ENCODE data around the gene RAB40C. TPM values are rescaled to one million over a fixed set of nuclear protein-coding genes. Genes with fewer than 3 reads are reported as not detected.

Gene RAB40C
- total RNA-seq, 2 donors from 2014 or later = 11.1 to 13.5 TPM

- Histone ChIP-seq H3K27me3 (no peaks in the 10 kb centered on the region), H3K4me1 (peaks cover 0 to 20% of the 10 kb centered on the region in 2 donors), H3K9me3 (no peaks in the 10 kb centered on the region), H3K27ac (no peak overlapping the region), H3K4me3 (no peak overlapping the region), H3K36me3 (no peaks in the 10 kb centered on the region)
- DNase-seq (ENCODE audit: low spot score) = no peak
- TF ChIP-seq CTCF (IDR thresholded peaks at IDR 0.05) = no peak
These were observed 16.8 kb upstream of the RAB40C start for GRCh38 chr16:572865-573650.

GRCh38 chr16:574021-574760 is 15.7 kb upstream of the RAB40C start:
- H3K4me3 ChIP-seq = no peak overlapping the region
- no peaks in the 10 kb centered on the region for H3K9me3 ChIP-seq
- no peak for TF ChIP-seq CTCF (IDR thresholded peaks at IDR 0.05)
- no peak for DNase-seq (ENCODE audit: low spot score)
- no peak overlapping the region for H3K27ac ChIP-seq
- no peaks in the 10 kb centered on the region for H3K36me3 ChIP-seq
- no peaks in the 10 kb centered on the region for H3K27me3 ChIP-seq
- peaks cover 0 to 9% of the 10 kb centered on the region in 2 donors for H3K4me1 ChIP-seq

DNA sequence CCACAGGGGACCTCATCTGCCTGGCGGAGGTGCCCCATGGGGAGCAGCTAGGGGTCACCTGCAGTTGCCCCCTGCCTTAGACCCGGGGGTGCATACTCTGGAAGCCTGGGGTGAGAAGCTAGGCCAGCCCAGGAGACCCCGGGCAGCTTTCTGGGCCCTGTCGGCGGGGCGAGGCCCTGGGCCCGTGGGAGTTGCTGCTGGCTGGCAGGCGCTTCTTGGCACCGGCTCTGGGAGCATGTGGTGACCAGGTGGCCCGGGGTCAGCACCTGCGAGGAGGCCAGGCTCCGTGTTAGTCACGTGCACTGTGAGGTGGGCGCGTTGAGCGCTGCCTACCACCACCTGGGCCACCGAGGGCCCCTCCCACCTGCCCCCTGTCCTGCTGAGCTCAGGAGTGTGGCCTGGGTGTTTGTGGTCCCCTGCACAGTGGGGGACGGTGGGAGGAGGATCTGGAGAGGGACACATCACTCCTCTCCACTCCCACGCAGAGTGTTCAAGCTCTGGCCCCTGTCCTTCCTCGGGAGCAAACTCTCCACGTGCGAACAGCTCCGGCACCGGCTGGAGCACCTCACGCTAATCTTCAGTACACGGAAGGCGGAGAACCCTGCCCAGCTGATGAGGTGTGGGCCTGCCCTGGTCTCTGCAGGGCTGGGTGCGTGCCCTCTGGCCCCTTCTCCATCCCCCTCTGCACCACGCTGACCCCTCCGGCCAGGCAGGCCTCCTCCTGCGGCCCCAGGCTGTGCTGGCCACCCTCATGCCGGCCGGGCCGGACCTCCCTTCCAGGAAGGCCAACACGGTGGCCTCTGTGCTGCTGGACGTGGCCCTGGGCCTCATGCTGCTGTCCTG is 14.3 kb upstream of the RAB40C start:
- Histone ChIP-seq H3K36me3 (no peaks in the 10 kb centered on the region), H3K4me3 (no peak overlapping the region), H3K9me3 (no peaks in the 10 kb centered on the region), H3K4me1 (peaks cover 0 to 3% of the 10 kb centered on the region in 2 donors), H3K27ac (no peak overlapping the region), H3K27me3 (no peaks in the 10 kb centered on the region)
- TF ChIP-seq CTCF (IDR thresholded peaks at IDR 0.05) = no peak
- DNase-seq (ENCODE audit: low spot score) = no peak

GRCh38 chr16:576197-576822 is 13.6 kb upstream of the RAB40C start:
- Histone ChIP-seq H3K36me3 (no peaks in the 10 kb centered on the region), H3K27ac (no peak overlapping the region), H3K4me1 (no peaks in the 10 kb centered on the region), H3K4me3 (no peak overlapping the region), H3K9me3 (no peaks in the 10 kb centered on the region), H3K27me3 (no peaks in the 10 kb centered on the region)
- TF ChIP-seq CTCF (IDR thresholded peaks at IDR 0.05) = no peak
- no peak for DNase-seq (ENCODE audit: low spot score)

DNA sequence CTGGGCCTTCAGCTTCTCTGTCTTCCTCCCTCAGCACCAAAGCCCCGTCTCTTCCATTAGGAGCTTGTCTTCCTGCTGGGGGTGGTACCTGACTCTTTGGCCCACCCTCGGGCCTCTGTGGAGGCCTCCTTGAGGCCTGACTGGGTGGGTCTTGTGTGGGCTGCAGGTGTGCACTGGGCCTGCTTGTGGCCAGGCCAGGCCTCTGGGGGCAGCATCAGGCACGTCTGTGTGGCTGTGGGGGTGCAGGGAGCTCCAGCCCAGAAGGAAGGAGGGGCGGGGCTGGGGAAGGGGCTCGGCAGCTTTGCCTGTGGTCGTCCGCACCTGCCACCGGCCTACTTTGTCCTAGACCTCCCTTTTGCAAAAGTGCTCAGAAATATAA is 13.1 kb upstream of the RAB40C start:
- no peak for DNase-seq (ENCODE audit: low spot score)
- H3K4me3 ChIP-seq = no peak overlapping the region
- no peaks in the 10 kb centered on the region for H3K27me3 ChIP-seq
- no peaks in the 10 kb centered on the region for H3K4me1 ChIP-seq
- no peak overlapping the region for H3K27ac ChIP-seq
- TF ChIP-seq CTCF (IDR thresholded peaks at IDR 0.05) = no peak
- no peaks in the 10 kb centered on the region for H3K36me3 ChIP-seq
- no peaks in the 10 kb centered on the region for H3K9me3 ChIP-seq
